Measurements from ENCODE around the gene HIBADH.

The HIBADH gene

GRCh38 chr7:27642271-27642670 lies 20.4 kb downstream of the HIBADH start:
- no peaks in the 10 kb centered on the region for H3K27me3 ChIP-seq (ENCODE audit: insufficient read depth, poor library complexity, severe bottlenecking)
- no peak for TF ChIP-seq POLR2AphosphoS5 (IDR thresholded peaks at IDR 0.05; ENCODE audit: low read depth)
- no peak for TF ChIP-seq GABPA (IDR thresholded peaks at IDR 0.05; ENCODE audit: low read depth)
- TF ChIP-seq SPI1 (IDR thresholded peaks at IDR 0.05; ENCODE audit: borderline replicate concordance, low read depth) = no peak
- no peak for TF ChIP-seq CTCF (IDR thresholded peaks at IDR 0.05; ENCODE audit: insufficient read depth, low read length)
- no peak for TF ChIP-seq REST (IDR thresholded peaks at IDR 0.05; ENCODE audit: insufficient replicate concordance, low read depth)
- no peak overlapping the region for H3K4me3 ChIP-seq (replicated peaks; ENCODE audit: insufficient read depth, low read length)
- H3K27ac ChIP-seq (replicated peaks) = no peak overlapping the region
- no peak for DNase-seq (ENCODE audit: low read depth in 1 of 2, low spot score in 1 of 2)

GRCh38 chr7:27641581-27642230 lies 21.0 kb downstream of the HIBADH start:
- no peak for DNase-seq (ENCODE audit: low read depth in 1 of 2, low spot score in 1 of 2)
- Histone ChIP-seq H3K4me3 (replicated peaks; ENCODE audit: insufficient read depth, low read length) (no peak overlapping the region), H3K27me3 (ENCODE audit: insufficient read depth, poor library complexity, severe bottlenecking) (no peaks in the 10 kb centered on the region), H3K27ac (replicated peaks) (no peak overlapping the region)
- TF ChIP-seq CTCF (IDR thresholded peaks at IDR 0.05; ENCODE audit: insufficient read depth, low read length) (no peak), SPI1 (IDR thresholded peaks at IDR 0.05; ENCODE audit: borderline replicate concordance, low read depth) (no peak), REST (IDR thresholded peaks at IDR 0.05; ENCODE audit: insufficient replicate concordance, low read depth) (no peak), POLR2AphosphoS5 (IDR thresholded peaks at IDR 0.05; ENCODE audit: low read depth) (no peak), GABPA (IDR thresholded peaks at IDR 0.05; ENCODE audit: low read depth) (no peak)

- TF ChIP-seq GABPA (IDR thresholded peaks at IDR 0.05; ENCODE audit: low read depth) (no peak), POLR2AphosphoS5 (IDR thresholded peaks at IDR 0.05; ENCODE audit: low read depth) (no peak), CTCF (IDR thresholded peaks at IDR 0.05; ENCODE audit: insufficient read depth, low read length) (no peak), SPI1 (IDR thresholded peaks at IDR 0.05; ENCODE audit: borderline replicate concordance, low read depth) (no peak), REST (IDR thresholded peaks at IDR 0.05; ENCODE audit: insufficient replicate concordance, low read depth) (no peak)
- Histone ChIP-seq H3K27ac (replicated peaks) (no peak overlapping the region), H3K4me3 (replicated peaks; ENCODE audit: insufficient read depth, low read length) (no peak overlapping the region), H3K27me3 (ENCODE audit: insufficient read depth, poor library complexity, severe bottlenecking) (no peaks in the 10 kb centered on the region)
- no peak for DNase-seq (ENCODE audit: low read depth in 1 of 2, low spot score in 1 of 2)
Observed at GRCh38 chr7:27640884-27641574, 21.7 kb downstream of the HIBADH start.
